Astrocyte (in vitro differentiated cells and primary cell): Measurements from ENCODE around the gene ITGB1BP1. TPM values are rescaled to one million over a fixed set of nuclear protein-coding genes. Genes with fewer than 3 reads are reported as not detected.
A peak's percentile ranks its signal among the peaks of the same experiment; 100 is the strongest.

Experiments
- DNase-seq: peaks from one replicate; pipeline ENCODE4 v3.0.0-alpha.2; 2010; ENCODE audit warnings: low read depth
- FAIRE-seq: peaks from 2 replicates; lab custom pipeline; 2011; peaks lifted over from hg19 to GRCh38; lab: Jason Lieb, UNC
- H2AFZ ChIP-seq: 2 replicates; pipeline ENCODE4 v1.6.0; 2012; ENCODE audit warnings: low read depth, low read length, inconsistent platforms
- H3K27ac ChIP-seq: 2 replicates; pipeline ENCODE4 v1.5.1; 2011; ENCODE audit warnings: low read depth, low read length, inconsistent platforms
- H3K27me3 ChIP-seq: 2 replicates; pipeline ENCODE4 v1.6.0; 2011; ENCODE audit warnings: low read length, inconsistent platforms; ENCODE audit not compliant: insufficient read depth
- H3K36me3 ChIP-seq: 2 replicates; pipeline ENCODE4 v1.5.1; 2011; ENCODE audit warnings: low read length, inconsistent platforms; ENCODE audit not compliant: insufficient read depth
- H3K4me1 ChIP-seq: 2 replicates; pipeline ENCODE4 v1.5.1; 2011; ENCODE audit warnings: low read length, inconsistent platforms; ENCODE audit not compliant: insufficient read depth
- H3K4me2 ChIP-seq: 2 replicates; pipeline ENCODE4 v1.6.0; 2012; ENCODE audit warnings: low read length, inconsistent platforms
- H3K4me3 ChIP-seq: 2 replicates; pipeline ENCODE4 v1.5.1; 2011; ENCODE audit warnings: low read depth, mild to moderate bottlenecking, low read length, inconsistent platforms; ENCODE audit not compliant: insufficient read depth
- H3K79me2 ChIP-seq: 2 replicates; pipeline ENCODE4 v1.6.0; 2012; ENCODE audit warnings: mild to moderate bottlenecking, low read length, inconsistent platforms; ENCODE audit not compliant: insufficient read depth
- H3K9ac ChIP-seq: 2 replicates; pipeline ENCODE4 v1.6.0; 2012; ENCODE audit warnings: mild to moderate bottlenecking, low read length, inconsistent platforms
- H3K9me3 ChIP-seq: 2 replicates; pipeline ENCODE4 v1.5.1; 2012; ENCODE audit warnings: low read depth, mild to moderate bottlenecking, low read length, inconsistent platforms; ENCODE audit not compliant: insufficient read depth
- H4K20me1 ChIP-seq: 2 replicates; pipeline ENCODE4 v1.6.0; 2012; ENCODE audit warnings: low read length, inconsistent platforms; ENCODE audit not compliant: insufficient read depth
- H3K27ac Mint-ChIP-seq: one replicate; pipeline ENCODE4 v1.8.0; 2021; ENCODE audit warnings: mild to moderate bottlenecking, mixed read lengths; ENCODE audit not compliant: unreplicated experiment
- H3K27me3 Mint-ChIP-seq: one replicate; pipeline ENCODE4 v1.8.0; 2021; ENCODE audit warnings: low read depth, mixed read lengths; ENCODE audit not compliant: unreplicated experiment
- H3K36me3 Mint-ChIP-seq: one replicate; pipeline ENCODE4 v1.8.0; 2021; ENCODE audit warnings: low read depth, mixed read lengths; ENCODE audit not compliant: unreplicated experiment
- H3K4me1 Mint-ChIP-seq: one replicate; pipeline ENCODE4 v1.8.0; 2021; ENCODE audit warnings: low read depth, mixed read lengths; ENCODE audit not compliant: unreplicated experiment
- H3K4me3 Mint-ChIP-seq: one replicate; pipeline ENCODE4 v1.8.0; 2021; ENCODE audit warnings: mild to moderate bottlenecking, moderate library complexity, mixed read lengths; ENCODE audit not compliant: unreplicated experiment
- H3K9me3 Mint-ChIP-seq: one replicate; pipeline ENCODE4 v1.8.0; 2021; ENCODE audit warnings: mild to moderate bottlenecking, mixed read lengths; ENCODE audit not compliant: unreplicated experiment
- CTCF ChIP-seq: IDR thresholded peaks from 2 replicates; pipeline ENCODE4 v1.5.1; 2011; ENCODE audit warnings: low read depth, mild to moderate bottlenecking, inconsistent platforms, low read length, moderate library complexity; ENCODE audit not compliant: insufficient read depth
- EZH2 ChIP-seq: IDR thresholded peaks from 2 replicates; pipeline ENCODE4 v1.6.1; 2012; ENCODE audit warnings: mild to moderate bottlenecking, low read length, inconsistent platforms; ENCODE audit not compliant: insufficient read depth
- total RNA-seq: library from RNA; stranded (reverse); gene quantifications from 2 replicates; pipeline ENCODE4 v1.2.1, GENCODE V29; 2021

ITGB1BP1 gene
- total RNA-seq, 1 donor from 2014 or later: 126 TPM

GRCh38 chr2:9406529-9407362 lies 16.6 kb downstream of the ITGB1BP1 start:
- no peak overlapping the region for H3K9ac ChIP-seq
- H3K4me1 ChIP-seq: no peaks in the 10 kb centered on the region
- H3K36me3 ChIP-seq: peaks cover 30% of the 10 kb centered on the region
- no peaks in the 10 kb centered on the region for H3K27me3 ChIP-seq
- no peak overlapping the region for H2AFZ ChIP-seq
- H4K20me1 ChIP-seq: peaks cover 5% of the 10 kb centered on the region
- H3K36me3 Mint-ChIP-seq: peaks cover 15% of the 10 kb centered on the region
- H3K4me2 ChIP-seq: no peak overlapping the region
- no peaks in the 10 kb centered on the region for H3K27me3 Mint-ChIP-seq
- H3K9me3 ChIP-seq: no peaks in the 10 kb centered on the region
- H3K27ac Mint-ChIP-seq: no peak overlapping the region
- no peaks in the 10 kb centered on the region for H3K9me3 Mint-ChIP-seq
- TF ChIP-seq CTCF: no peak
- no peak for TF ChIP-seq EZH2
- FAIRE-seq (no peak), DNase-seq (no peak)
- H3K4me3 Mint-ChIP-seq: no peak overlapping the region
- no peak overlapping the region for H3K27ac ChIP-seq
- no peak overlapping the region for H3K4me3 ChIP-seq
- peaks cover 4% of the 10 kb centered on the region for H3K79me2 ChIP-seq
- no peaks in the 10 kb centered on the region for H3K4me1 Mint-ChIP-seq

GRCh38 chr2:9405636-9406035 lies 17.7 kb downstream of the ITGB1BP1 start:
- DNase-seq: peak; percentile 49
- H3K27ac ChIP-seq: no peak overlapping the region
- TF ChIP-seq CTCF: no peak
- no peak for TF ChIP-seq EZH2
- H3K9ac ChIP-seq: no peak overlapping the region
- H3K27ac Mint-ChIP-seq: no peak overlapping the region
- H3K4me2 ChIP-seq: no peak overlapping the region
- no peaks in the 10 kb centered on the region for H3K27me3 Mint-ChIP-seq
- H3K4me1 ChIP-seq: no peaks in the 10 kb centered on the region
- H3K36me3 ChIP-seq: peaks cover 27% of the 10 kb centered on the region
- no peaks in the 10 kb centered on the region for H3K9me3 ChIP-seq
- peaks cover 19% of the 10 kb centered on the region for H3K36me3 Mint-ChIP-seq
- no peaks in the 10 kb centered on the region for H3K9me3 Mint-ChIP-seq
- no peak overlapping the region for H3K4me3 Mint-ChIP-seq
- H3K4me1 Mint-ChIP-seq: peaks cover under 1% of the 10 kb centered on the region
- peaks cover 5% of the 10 kb centered on the region for H4K20me1 ChIP-seq
- peaks cover 4% of the 10 kb centered on the region for H3K79me2 ChIP-seq
- no peaks in the 10 kb centered on the region for H3K27me3 ChIP-seq
- no peak overlapping the region for H2AFZ ChIP-seq
- no peak for FAIRE-seq
- H3K4me3 ChIP-seq: no peak overlapping the region

GRCh38 chr2:9404451-9404850 lies 18.9 kb downstream of the ITGB1BP1 start:
- Histone ChIP-seq H3K4me1 (no peaks in the 10 kb centered on the region), H3K27ac (no peak overlapping the region), H3K4me2 (no peak overlapping the region), H3K79me2 (peaks cover 4% of the 10 kb centered on the region), H2AFZ (no peak overlapping the region), H3K9me3 (no peaks in the 10 kb centered on the region), H3K4me3 (no peak overlapping the region), H3K9ac (no peak overlapping the region), H3K36me3 (peaks cover 25% of the 10 kb centered on the region), H3K27me3 (no peaks in the 10 kb centered on the region), H4K20me1 (peaks cover 5% of the 10 kb centered on the region)
- H3K36me3 Mint-ChIP-seq: peaks cover 19% of the 10 kb centered on the region
- H3K9me3 Mint-ChIP-seq: no peaks in the 10 kb centered on the region
- H3K27me3 Mint-ChIP-seq: no peaks in the 10 kb centered on the region
- DNase-seq: no peak
- H3K4me3 Mint-ChIP-seq: no peak overlapping the region
- FAIRE-seq: no peak
- no peak overlapping the region for H3K27ac Mint-ChIP-seq
- H3K4me1 Mint-ChIP-seq: peaks cover 3% of the 10 kb centered on the region
- TF ChIP-seq EZH2 (no peak), CTCF (no peak)
